Hepatocyte (in vitro differentiated cells): ENCODE data around the gene EPSTI1. TPM values are rescaled to one million over a fixed set of nuclear protein-coding genes. Genes with fewer than 3 reads are reported as not detected.

Experiments used
- DNase-seq: peaks from one replicate; pipeline ENCODE4 v3.0.0-alpha.2; 2016; ENCODE audit warnings: low spot score
- H2AFZ ChIP-seq: fragments of 200-600 bp; sonication (generic); 2 replicates; pipeline ENCODE4 v1.6.0; 2016; ENCODE audit warnings: antibody characterized with exemption, mild to moderate bottlenecking
- H3K27ac ChIP-seq: fragments of 200-600 bp; sonication (generic); 2 replicates; pipeline ENCODE4 v1.5.1; 2016; ENCODE audit warnings: mild to moderate bottlenecking
- H3K27me3 ChIP-seq: fragments of 200-600 bp; sonication (generic); 2 replicates; pipeline ENCODE4 v1.6.1; 2016
- H3K36me3 ChIP-seq: fragments of 200-600 bp; sonication (generic); replicated peaks from 2 replicates; pipeline ENCODE4 v1.5.1; 2016; ENCODE audit warnings: low read depth; ENCODE audit not compliant: insufficient read depth
- H3K4me1 ChIP-seq: fragments of 200-600 bp; sonication (generic); 2 replicates; pipeline ENCODE4 v1.5.1; 2016; ENCODE audit warnings: mild to moderate bottlenecking, moderate library complexity; ENCODE audit not compliant: insufficient read depth
- H3K4me2 ChIP-seq: fragments of 200-600 bp; sonication (generic); 2 replicates; pipeline ENCODE4 v1.6.0; 2016
- H3K4me3 ChIP-seq: fragments of 200-600 bp; sonication (generic); 2 replicates; pipeline ENCODE4 v1.5.1; 2016; ENCODE audit warnings: mild to moderate bottlenecking
- H3K79me2 ChIP-seq: fragments of 200-600 bp; sonication (generic); 2 replicates; pipeline ENCODE4 v1.6.0; 2017; ENCODE audit warnings: mild to moderate bottlenecking
- H3K9me2 ChIP-seq: fragments of 200-600 bp; sonication (generic); replicated peaks from 2 replicates; pipeline ENCODE4 v1.6.0; 2017; ENCODE audit warnings: mild to moderate bottlenecking; ENCODE audit not compliant: insufficient read depth
- H3K9me3 ChIP-seq: fragments of 200-600 bp; sonication (generic); 2 replicates; pipeline ENCODE4 v1.5.1; 2016; ENCODE audit warnings: low read depth, mild to moderate bottlenecking
- H4K20me1 ChIP-seq: fragments of 200-600 bp; sonication (generic); 2 replicates; pipeline ENCODE4 v1.6.0; 2016; ENCODE audit warnings: mild to moderate bottlenecking; ENCODE audit not compliant: insufficient read depth, poor library complexity, severe bottlenecking
- CTCF ChIP-seq: fragments of 200-600 bp; sonication (generic); IDR thresholded peaks from 2 replicates; pipeline ENCODE4 v1.5.1; 2016; ENCODE audit warnings: antibody characterized with exemption, mild to moderate bottlenecking; ENCODE audit not compliant: poor library complexity
- EZH2 ChIP-seq: fragments of 200-600 bp; sonication (generic); IDR thresholded peaks from 2 replicates; pipeline ENCODE4 v1.6.1; 2016; ENCODE audit warnings: antibody characterized with exemption, mild to moderate bottlenecking, borderline replicate concordance
- EZH2phosphoT487 ChIP-seq: fragments of 200-600 bp; sonication (generic); IDR thresholded peaks from one replicate; pipeline ENCODE4 v1.6.1; 2018; ENCODE audit warnings: antibody characterized with exemption, mild to moderate bottlenecking, low read depth, moderate library complexity; ENCODE audit not compliant: unreplicated experiment, severe bottlenecking
- WGBS: methylation state at CpG from one replicate; pipeline ENCODE4 v1.1.6; 2016; ENCODE audit warnings: low lambda C conversion rate; ENCODE audit errors: missing lambda C conversion rate; 5-methylcytosine and 5-hydroxymethylcytosine counted together
- polyA plus RNA-seq: library from polyadenylated mRNA; unstranded; fragments of >200 nt; fragmentation: Nextera tagmentation; extraction: Ambion mirVana; gene quantifications from 2 replicates; pipeline ENCODE4 v1.2.1, GENCODE V29; 2016
- total RNA-seq: library from RNA; depleted of rRNA; stranded (reverse); fragments of >200 nt; gene quantifications from 2 replicates; pipeline ENCODE4 v1.2.3, GENCODE V29; 2014

EPSTI1 gene
- total and polyA plus RNA-seq, 2 experiments from 2014 or later: 24.5 to 31.0 TPM

GRCh38 chr13:42893214-42893671, 98.8 kb downstream of the EPSTI1 start:
- Histone ChIP-seq H3K4me1 (peaks cover 14% of the 10 kb centered on the region), H2AFZ (no peak overlapping the region), H4K20me1 (no peaks in the 10 kb centered on the region), H3K27ac (no peak overlapping the region), H3K9me2 (no peaks in the 10 kb centered on the region), H3K36me3 (no peaks in the 10 kb centered on the region), H3K4me2 (no peak overlapping the region), H3K79me2 (no peaks in the 10 kb centered on the region), H3K9me3 (no peaks in the 10 kb centered on the region), H3K4me3 (no peak overlapping the region), H3K27me3 (no peaks in the 10 kb centered on the region)
- no peak for DNase-seq
- TF ChIP-seq CTCF (no peak), EZH2 (no peak), EZH2phosphoT487 (no peak)
- WGBS: 50% methylated on average over 1 of the region's 1 CpG

GRCh38 chr13:42892760-42893159, 99.3 kb downstream of the EPSTI1 start:
- H3K79me2 ChIP-seq: no peaks in the 10 kb centered on the region
- no peak for DNase-seq
- WGBS: 84% methylated on average over 3 of the region's 3 CpGs
- H3K4me2 ChIP-seq: no peak overlapping the region
- no peaks in the 10 kb centered on the region for H3K36me3 ChIP-seq
- no peak overlapping the region for H3K27ac ChIP-seq
- no peak overlapping the region for H2AFZ ChIP-seq
- H3K4me3 ChIP-seq: no peak overlapping the region
- H3K4me1 ChIP-seq: peaks cover 14% of the 10 kb centered on the region
- TF ChIP-seq CTCF (no peak), EZH2phosphoT487 (no peak), EZH2 (no peak)
- H3K9me3 ChIP-seq: no peaks in the 10 kb centered on the region
- no peaks in the 10 kb centered on the region for H3K27me3 ChIP-seq
- H4K20me1 ChIP-seq: no peaks in the 10 kb centered on the region
- no peaks in the 10 kb centered on the region for H3K9me2 ChIP-seq

- 95% methylated on average over 3 of the region's 3 CpGs for WGBS
- no peaks in the 10 kb centered on the region for H3K27me3 ChIP-seq
- H3K79me2 ChIP-seq: no peaks in the 10 kb centered on the region
- no peaks in the 10 kb centered on the region for H3K9me3 ChIP-seq
- H3K9me2 ChIP-seq: no peaks in the 10 kb centered on the region
- H3K4me2 ChIP-seq: no peak overlapping the region
- H3K36me3 ChIP-seq: no peaks in the 10 kb centered on the region
- no peak for DNase-seq
- no peak for TF ChIP-seq EZH2
- TF ChIP-seq EZH2phosphoT487: no peak
- H3K27ac ChIP-seq: no peak overlapping the region
- H3K4me1 ChIP-seq: peaks cover 14% of the 10 kb centered on the region
- H2AFZ ChIP-seq: no peak overlapping the region
- H3K4me3 ChIP-seq: no peak overlapping the region
- no peaks in the 10 kb centered on the region for H4K20me1 ChIP-seq
Measured at GRCh38 chr13:42891591-42891990, 100.5 kb downstream of the EPSTI1 start.

GRCh38 chr13:42885325-42885724, 106.7 kb downstream of the EPSTI1 start:
- H4K20me1 ChIP-seq: no peaks in the 10 kb centered on the region
- H3K27me3 ChIP-seq: no peaks in the 10 kb centered on the region
- H3K79me2 ChIP-seq: no peaks in the 10 kb centered on the region
- WGBS: 96% methylated on average over 8 of the region's 8 CpGs
- H3K36me3 ChIP-seq: no peaks in the 10 kb centered on the region
- no peaks in the 10 kb centered on the region for H3K9me3 ChIP-seq
- no peaks in the 10 kb centered on the region for H3K9me2 ChIP-seq
- no peak for DNase-seq
- no peak overlapping the region for H3K4me2 ChIP-seq
- H3K27ac ChIP-seq: no peak overlapping the region
- no peak overlapping the region for H2AFZ ChIP-seq
- H3K4me1 ChIP-seq: peaks cover 11% of the 10 kb centered on the region
- TF ChIP-seq CTCF (no peak), EZH2phosphoT487 (no peak), EZH2 (no peak)
- no peak overlapping the region for H3K4me3 ChIP-seq
